Neural cell (in vitro differentiated cells): ENCODE data around the gene ZG16B. TPM values are rescaled to one million over a fixed set of nuclear protein-coding genes. Genes with fewer than 3 reads are reported as not detected.

ENCODE experiments used
- H2AFZ ChIP-seq: fragments of 200-600, 300-800 bp; sonication (generic), shearing (Covaris generic); 2 replicates; pipeline ENCODE4 v1.6.0; 2014; ENCODE audit warnings: low read depth, mild to moderate bottlenecking, antibody characterized with exemption, low read length, moderate library complexity
- H3F3A ChIP-seq: fragments of 200-600 bp; shearing (Covaris generic); 2 replicates; pipeline ENCODE4 v1.6.1; 2016; ENCODE audit warnings: mild to moderate bottlenecking, moderate library complexity, mixed read lengths, antibody characterized with exemption, low read length; ENCODE audit not compliant: insufficient read depth, poor library complexity, severe bottlenecking
- H3K27ac ChIP-seq: fragments of 200-600, 300-800 bp; sonication (generic), shearing (Covaris generic); 2 replicates; pipeline ENCODE4 v1.5.1; 2014; ENCODE audit warnings: mild to moderate bottlenecking, low read length, moderate library complexity
- H3K27me3 ChIP-seq: fragments of 300-800, 200-600 bp; sonication (generic), shearing (Covaris generic); 2 replicates; pipeline ENCODE4 v1.6.0; 2014; ENCODE audit warnings: mild to moderate bottlenecking, low read depth, low read length, moderate library complexity; ENCODE audit not compliant: insufficient read depth
- H3K36me3 ChIP-seq: fragments of 300-800, 200-600 bp; sonication (generic), shearing (Covaris generic); 2 replicates; pipeline ENCODE4 v1.5.1; 2014; ENCODE audit warnings: mild to moderate bottlenecking, antibody characterized with exemption, low read length, moderate library complexity; ENCODE audit not compliant: insufficient read depth
- H3K4me2 ChIP-seq: fragments of 300-800, 200-600 bp; sonication (generic), shearing (Covaris generic); 2 replicates; pipeline ENCODE4 v1.6.0; 2014; ENCODE audit warnings: mild to moderate bottlenecking, low read length
- H3K4me3 ChIP-seq: fragments of 300-800, 200-600 bp; sonication (generic), shearing (Covaris generic); 2 replicates; pipeline ENCODE4 v1.5.1; 2014; ENCODE audit warnings: mild to moderate bottlenecking, low read length, moderate library complexity
- H3K79me2 ChIP-seq: fragments of 200-600 bp; shearing (Covaris generic); replicated peaks from 2 replicates; pipeline ENCODE4 v1.6.0; 2014; ENCODE audit warnings: mild to moderate bottlenecking, low read length, moderate library complexity; ENCODE audit not compliant: insufficient read depth
- H3K9ac ChIP-seq: fragments of 300-800, 200-600 bp; sonication (generic), shearing (Covaris generic); 2 replicates; pipeline ENCODE4 v1.6.1; 2016; ENCODE audit warnings: mild to moderate bottlenecking, low read length, mixed read lengths
- H3K9me2 ChIP-seq: fragments of 200-600 bp; shearing (Covaris generic); 2 replicates; pipeline ENCODE4 v1.6.1; 2016; ENCODE audit warnings: mild to moderate bottlenecking, low read length, mixed read lengths; ENCODE audit not compliant: insufficient read depth
- H3K9me3 ChIP-seq: fragments of 200-600, 300-800 bp; sonication (generic), shearing (Covaris generic); 2 replicates; pipeline ENCODE4 v1.6.1; 2016; ENCODE audit warnings: mild to moderate bottlenecking, mixed run types, low read length, moderate library complexity, mixed read lengths
- H4K20me1 ChIP-seq: fragments of 200-600 bp; shearing (Covaris generic); 2 replicates; pipeline ENCODE4 v1.6.1; 2016; ENCODE audit warnings: mild to moderate bottlenecking, mixed run types; ENCODE audit not compliant: insufficient read depth
- CTCF ChIP-seq: fragments of 450-650 bp; IDR thresholded peaks from 2 replicates; pipeline ENCODE4 v1.5.1; 2014; ENCODE audit warnings: antibody characterized with exemption, mild to moderate bottlenecking, moderate library complexity; ENCODE audit not compliant: poor library complexity, severe bottlenecking
- EP300 ChIP-seq: fragments of 450-650 bp; conservative IDR thresholded peaks from 2 replicates; pipeline ENCODE4 v1.6.1; 2014; ENCODE audit warnings: antibody characterized with exemption, mild to moderate bottlenecking, moderate library complexity; ENCODE audit not compliant: poor library complexity, severe bottlenecking
- EZH2 ChIP-seq: fragments of 200-600, 300-800 bp; shearing (Covaris generic), sonication (generic); IDR thresholded peaks from 2 replicates; pipeline ENCODE4 v1.6.1; 2014; ENCODE audit warnings: antibody characterized with exemption, low read length, borderline replicate concordance, mild to moderate bottlenecking; ENCODE audit not compliant: insufficient read depth, poor library complexity, severe bottlenecking
- MXI1 ChIP-seq: fragments of 450-650 bp; conservative IDR thresholded peaks from 2 replicates; pipeline ENCODE4 v1.6.1; 2014; ENCODE audit warnings: antibody characterized with exemption, mild to moderate bottlenecking; ENCODE audit not compliant: poor library complexity, severe bottlenecking
- POLR2AphosphoS5 ChIP-seq: IDR thresholded peaks from 2 replicates; pipeline ENCODE4 v1.6.1; 2012
- RAD21 ChIP-seq: fragments of 450-650 bp; conservative IDR thresholded peaks from 2 replicates; pipeline ENCODE4 v1.6.1; 2014; ENCODE audit warnings: antibody characterized with exemption, mild to moderate bottlenecking, moderate library complexity
- REST ChIP-seq: IDR thresholded peaks from 2 replicates; pipeline ENCODE4 v1.6.1; 2012; ENCODE audit warnings: borderline replicate concordance
- SMC3 ChIP-seq: fragments of 450-650 bp; conservative IDR thresholded peaks from 2 replicates; pipeline ENCODE4 v1.6.1; 2014; ENCODE audit warnings: antibody characterized with exemption, mild to moderate bottlenecking, moderate library complexity; ENCODE audit not compliant: poor library complexity
- TAF1 ChIP-seq: IDR thresholded peaks from 2 replicates; pipeline ENCODE4 v1.6.1; 2012; ENCODE audit warnings: low read depth
- polyA plus RNA-seq: library from polyadenylated mRNA; depleted of rRNA; stranded (reverse); fragments of >200 nt; gene quantifications from 2 replicates; pipeline ENCODE4 v1.2.3, GENCODE V29; 2014

The ZG16B gene
- polyA plus RNA-seq, 1 donor from 2014 or later, result not detected

GRCh38 chr16:2831203-2831602, 1.1 kb downstream of the ZG16B start:
- H3K79me2 ChIP-seq, result no peaks in the 10 kb centered on the region
- H3K36me3 ChIP-seq, result no peaks in the 10 kb centered on the region
- no peak overlapping the region for H3K9ac ChIP-seq
- no peak overlapping the region for H3K27ac ChIP-seq
- no peaks in the 10 kb centered on the region for H4K20me1 ChIP-seq
- no peak for TF ChIP-seq RAD21
- no peak for TF ChIP-seq POLR2AphosphoS5
- TF ChIP-seq SMC3, result no peak
- no peak for TF ChIP-seq MXI1
- no peak for TF ChIP-seq CTCF
- TF ChIP-seq TAF1, result no peak
- no peak for TF ChIP-seq EP300
- TF ChIP-seq EZH2, result no peak
- no peak for TF ChIP-seq REST
- H3F3A ChIP-seq, result no peaks in the 10 kb centered on the region
- H2AFZ ChIP-seq, result no peak overlapping the region
- no peaks in the 10 kb centered on the region for H3K9me2 ChIP-seq
- H3K4me2 ChIP-seq, result no peak overlapping the region
- no peaks in the 10 kb centered on the region for H3K27me3 ChIP-seq
- no peak overlapping the region for H3K4me3 ChIP-seq
- H3K9me3 ChIP-seq, result no peaks in the 10 kb centered on the region

- Histone ChIP-seq H4K20me1 (no peaks in the 10 kb centered on the region), H3K36me3 (no peaks in the 10 kb centered on the region), H3K27ac (no peak overlapping the region), H2AFZ (no peak overlapping the region), H3K4me3 (no peak overlapping the region), H3K27me3 (no peaks in the 10 kb centered on the region), H3K9me2 (no peaks in the 10 kb centered on the region), H3K79me2 (no peaks in the 10 kb centered on the region), H3F3A (no peaks in the 10 kb centered on the region), H3K4me2 (no peak overlapping the region), H3K9ac (no peak overlapping the region), H3K9me3 (no peaks in the 10 kb centered on the region)
- no peak for TF ChIP-seq TAF1
- no peak for TF ChIP-seq EZH2
- no peak for TF ChIP-seq CTCF
- no peak for TF ChIP-seq MXI1
- TF ChIP-seq SMC3, result no peak
These were observed 3.7 kb downstream of the ZG16B start for GRCh38 chr16:2833776-2834175.
